HepG2 (cell line): ENCODE measurements around the gene PLVAP. TPM values are rescaled to one million over a fixed set of nuclear protein-coding genes. Genes with fewer than 3 reads are reported as not detected.

Experiments used
- AHR ChIP-seq: IDR thresholded peaks from 2 replicates; pipeline ENCODE4 v1.6.1; 2018; ENCODE audit warnings: missing genetic modification reagents, missing compliant biosample characterization
- FOSL2 ChIP-seq: sonication (generic); formaldehyde crosslinking; IDR thresholded peaks from 2 replicates; pipeline ENCODE4 v1.4.0; 2020; ENCODE audit warnings: missing genetic modification reagents
- ONECUT2 ChIP-seq: sonication (generic); formaldehyde crosslinking; IDR thresholded peaks from 2 replicates; pipeline ENCODE4 v1.4.0; 2020; ENCODE audit warnings: missing genetic modification reagents
- ZBTB38 ChIP-seq: sonication (generic); formaldehyde crosslinking; IDR thresholded peaks from 2 replicates; pipeline ENCODE4 v1.5.1; 2020; ENCODE audit warnings: mild to moderate bottlenecking, missing genetic modification reagents
- ZNF629 ChIP-seq: sonication (generic); formaldehyde crosslinking; conservative IDR thresholded peaks from 2 replicates; pipeline ENCODE4 v1.5.0; 2020; ENCODE audit warnings: missing genetic modification reagents
- ZNF724P ChIP-seq: sonication (generic); formaldehyde crosslinking; IDR thresholded peaks from 2 replicates; pipeline ENCODE4 v1.8.0; 2022; ENCODE audit warnings: missing genetic modification reagents, borderline replicate concordance
- polyA plus RNA-seq, 8 experiments: library from polyadenylated mRNA; depleted of rRNA in 3 of 8; stranded (reverse) in 7 of 8; unstranded in 1 of 8; fragments of >200 nt; fragmentation: Illumina TruSeq in 4 of 8; extraction: Trizol in 4 of 8; gene quantifications; 2 replicates each; pipeline versions ENCODE4 v1.2.1 to v1.2.3, GENCODE V29; 2011 to 2016; ENCODE audit warnings: low read depth in 4 of 8, missing spikeins in 1 of 8, mixed read lengths in 1 of 8; ENCODE audit not compliant: insufficient read depth in 1 of 8
- total RNA-seq, 5 experiments: library from RNA; depleted of rRNA; stranded (reverse); fragments of >200 nt; fragmentation: Illumina TruSeq; extraction: Trizol; gene quantifications; 2 replicates each; pipeline ENCODE4 v1.2.3, GENCODE V29; 2016; ENCODE audit warnings: low read depth in 1 of 5
- TF ChIP-seq, protein P1 (sequence below): IDR thresholded peaks from 2 replicates; pipeline ENCODE4 v1.6.1; 2016; ENCODE audit warnings: missing compliant biosample characterization, missing genetic modification reagents, borderline replicate concordance
- TF ChIP-seq, protein P2 (sequence below): sonication (generic); formaldehyde crosslinking; IDR thresholded peaks from 2 replicates; pipeline ENCODE4 v1.4.0; 2020; ENCODE audit warnings: missing genetic modification reagents

PLVAP gene
- total and polyA plus RNA-seq, 2 of the 13 experiments (the other 11 are each of a cell fraction or from before 2014, with no cell fraction given): 0.26 TPM; not detected in 1

DNA sequence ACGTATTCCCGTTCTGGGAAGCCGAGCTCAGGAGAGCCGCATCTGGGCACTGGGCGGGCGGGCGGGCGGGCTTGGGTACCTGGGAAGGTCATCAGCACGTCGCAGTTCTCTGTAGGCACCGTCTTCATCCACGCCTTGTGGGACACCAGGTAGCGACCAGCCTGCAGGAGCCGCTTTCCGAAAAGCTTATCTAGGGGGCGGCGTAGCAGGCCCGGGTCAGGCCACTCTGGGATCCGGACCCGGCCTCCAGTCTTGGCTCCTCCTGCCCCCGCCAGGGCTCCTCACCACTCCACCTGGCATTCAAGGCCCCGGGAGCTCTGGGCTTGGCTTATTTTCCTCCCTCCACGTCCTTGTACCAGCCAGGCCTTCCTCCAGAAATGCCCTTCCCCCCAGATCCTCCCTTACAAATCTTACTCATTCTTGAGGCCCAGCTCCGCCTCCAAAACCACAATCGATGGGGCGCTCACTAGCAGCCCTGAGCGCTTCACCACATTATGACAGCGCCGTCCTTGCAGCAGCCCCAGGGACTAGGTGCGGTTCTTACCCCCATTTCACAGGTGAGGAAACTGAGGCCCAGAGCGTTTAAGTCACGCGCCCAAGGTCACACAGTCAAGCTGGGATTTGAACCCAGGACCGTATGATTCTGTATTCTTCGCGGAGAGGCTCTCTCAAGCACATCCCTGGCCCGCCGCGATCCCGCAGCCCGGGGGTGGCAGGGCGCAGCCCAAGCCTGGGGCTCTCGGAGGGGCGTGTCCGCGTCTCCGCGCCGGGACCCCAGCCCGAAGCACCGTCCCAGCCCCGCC lies 43.3 kb downstream of the PLVAP start (continued):
- TF ChIP-seq, protein P1, sequence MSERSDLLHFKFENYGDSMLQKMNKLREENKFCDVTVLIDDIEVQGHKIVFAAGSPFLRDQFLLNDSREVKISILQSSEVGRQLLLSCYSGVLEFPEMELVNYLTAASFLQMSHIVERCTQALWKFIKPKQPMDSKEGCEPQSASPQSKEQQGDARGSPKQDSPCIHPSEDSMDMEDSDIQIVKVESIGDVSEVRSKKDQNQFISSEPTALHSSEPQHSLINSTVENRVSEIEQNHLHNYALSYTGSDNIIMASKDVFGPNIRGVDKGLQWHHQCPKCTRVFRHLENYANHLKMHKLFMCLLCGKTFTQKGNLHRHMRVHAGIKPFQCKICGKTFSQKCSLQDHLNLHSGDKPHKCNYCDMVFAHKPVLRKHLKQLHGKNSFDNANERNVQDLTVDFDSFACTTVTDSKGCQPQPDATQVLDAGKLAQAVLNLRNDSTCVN: peak; percentile 33; the same call in 1 of the 2 replicates
- peak; percentile 86 for TF ChIP-seq ONECUT2
- TF ChIP-seq, protein P2, sequence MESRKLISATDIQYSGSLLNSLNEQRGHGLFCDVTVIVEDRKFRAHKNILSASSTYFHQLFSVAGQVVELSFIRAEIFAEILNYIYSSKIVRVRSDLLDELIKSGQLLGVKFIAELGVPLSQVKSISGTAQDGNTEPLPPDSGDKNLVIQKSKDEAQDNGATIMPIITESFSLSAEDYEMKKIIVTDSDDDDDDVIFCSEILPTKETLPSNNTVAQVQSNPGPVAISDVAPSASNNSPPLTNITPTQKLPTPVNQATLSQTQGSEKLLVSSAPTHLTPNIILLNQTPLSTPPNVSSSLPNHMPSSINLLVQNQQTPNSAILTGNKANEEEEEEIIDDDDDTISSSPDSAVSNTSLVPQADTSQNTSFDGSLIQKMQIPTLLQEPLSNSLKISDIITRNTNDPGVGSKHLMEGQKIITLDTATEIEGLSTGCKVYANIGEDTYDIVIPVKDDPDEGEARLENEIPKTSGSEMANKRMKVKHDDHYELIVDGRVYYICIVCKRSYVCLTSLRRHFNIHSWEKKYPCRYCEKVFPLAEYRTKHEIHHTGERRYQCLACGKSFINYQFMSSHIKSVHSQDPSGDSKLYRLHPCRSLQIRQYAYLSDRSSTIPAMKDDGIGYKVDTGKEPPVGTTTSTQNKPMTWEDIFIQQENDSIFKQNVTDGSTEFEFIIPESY (CRISPR knock-in tag): peak; percentile 94
- 0 out of 2 replicates have a peak, but pooled peaks have one; percentile 6 for TF ChIP-seq ZNF724P (CRISPR knock-in tag)
- no peak for TF ChIP-seq ZBTB38
- 0 out of 2 replicates have a peak, but pooled peaks have one; percentile 19 for TF ChIP-seq AHR
- peak; percentile 98 for TF ChIP-seq ZNF629 (CRISPR knock-in tag)
- peak; percentile 60; the same call in 1 of the 2 replicates for TF ChIP-seq FOSL2 (CRISPR knock-in tag)
